ENCODE results near the gene SERHL2.
"Not testable (repeated sequence)": the region's sequence is repeated elsewhere in the genome, so short reads cannot be mapped to it uniquely, and the experiment has no call there.

SERHL2 gene

GRCh38 chr22:42607641-42608040 is 53.9 kb downstream of the SERHL2 start:
- DNase-seq (ENCODE audit: low read depth, low spot score) = not testable (repeated sequence)

- DNase-seq (ENCODE audit: low read depth, low spot score) = no peak
Measured at GRCh38 chr22:42608136-42608822, 54.5 kb downstream of the SERHL2 start.

GRCh38 chr22:42608823-42609361 is 55.1 kb downstream of the SERHL2 start:
- no peak for DNase-seq (ENCODE audit: low read depth, low spot score)

- no peak for DNase-seq (ENCODE audit: low read depth, low spot score)
Measured at GRCh38 chr22:42610186-42610585, 56.4 kb downstream of the SERHL2 start.

- DNase-seq (ENCODE audit: low read depth, low spot score) = no peak
Measured at GRCh38 chr22:42611051-42611450, 57.3 kb downstream of the SERHL2 start.

GRCh38 chr22:42612336-42612735 is 58.6 kb downstream of the SERHL2 start:
- DNase-seq (ENCODE audit: low read depth, low spot score) = no peak

- no peak for DNase-seq (ENCODE audit: low read depth, low spot score)
Measured at GRCh38 chr22:42613872-42614301, 60.1 kb downstream of the SERHL2 start.

GRCh38 chr22:42614312-42615091 is 60.7 kb downstream of the SERHL2 start, which contains the start of gene POLDIP3:
TSS of gene POLDIP3 (minus strand) at chr22:42614883. CDS start at chr22:42614857, 26 bp downstream.
- peak; percentile 96 for DNase-seq (ENCODE audit: low read depth, low spot score)

- peak; percentile 82 for DNase-seq (ENCODE audit: low read depth, low spot score)
Measured at GRCh38 chr22:42615092-42615859, 61.5 kb downstream of the SERHL2 start.

- not testable (repeated sequence) for DNase-seq (ENCODE audit: low read depth, low spot score)
Measured at GRCh38 chr22:42615860-42616175, 62.1 kb downstream of the SERHL2 start.

GRCh38 chr22:42617155-42617983 is 63.6 kb downstream of the SERHL2 start:
- no peak for DNase-seq (ENCODE audit: low read depth, low spot score)

GRCh38 chr22:42619261-42620063 is 65.7 kb downstream of the SERHL2 start:
- no peak for DNase-seq (ENCODE audit: low read depth, low spot score)

GRCh38 chr22:42620084-42620483 is 66.3 kb downstream of the SERHL2 start:
- no peak for DNase-seq (ENCODE audit: low read depth, low spot score)

- peak; percentile 21 for DNase-seq (ENCODE audit: low read depth, low spot score)
Measured at GRCh38 chr22:42621505-42622002, 67.8 kb downstream of the SERHL2 start.

- DNase-seq (ENCODE audit: low read depth, low spot score) = no peak
Measured at GRCh38 chr22:42622061-42622710, 68.4 kb downstream of the SERHL2 start.

- no peak for DNase-seq (ENCODE audit: low read depth, low spot score)
Measured at GRCh38 chr22:42623301-42623751, 69.6 kb downstream of the SERHL2 start.
